HG02623 (cell line): ENCODE results near the gene MACROD2.

Experiments
- ATAC-seq: cut with Tn5 transposase; IDR thresholded peaks from one replicate; pipeline ENCODE4 v1.9.1; 2021; ENCODE audit warnings: moderate library complexity; ENCODE audit not compliant: unreplicated experiment

Gene MACROD2

GRCh38 chr20:15734052-15734451 is 1738.7 kb downstream of the MACROD2 start:
- no peak for ATAC-seq

GRCh38 chr20:15739035-15739434 is 1743.7 kb downstream of the MACROD2 start:
- ATAC-seq = no peak

- ATAC-seq = no peak
Measured at GRCh38 chr20:15740046-15740775, 1744.9 kb downstream of the MACROD2 start.

GRCh38 chr20:15742087-15742486 is 1746.8 kb downstream of the MACROD2 start:
- no peak for ATAC-seq

GRCh38 chr20:15742627-15743026 is 1747.3 kb downstream of the MACROD2 start:
- ATAC-seq = no peak

GRCh38 chr20:15756002-15756753 is 1760.9 kb downstream of the MACROD2 start:
- no peak for ATAC-seq

- ATAC-seq = no peak
Measured at GRCh38 chr20:15756754-15757115, 1761.4 kb downstream of the MACROD2 start.

GRCh38 chr20:15759594-15759993 is 1764.3 kb downstream of the MACROD2 start:
- no peak for ATAC-seq

GRCh38 chr20:15760001-15760621 is 1764.8 kb downstream of the MACROD2 start:
- ATAC-seq = no peak

- ATAC-seq = no peak
Measured at GRCh38 chr20:15763366-15763765, 1768.0 kb downstream of the MACROD2 start.

GRCh38 chr20:15767586-15767985 is 1772.3 kb downstream of the MACROD2 start:
- no peak for ATAC-seq

- no peak for ATAC-seq
Measured at GRCh38 chr20:15767999-15768741, 1772.9 kb downstream of the MACROD2 start.

GRCh38 chr20:15772826-15773225 is 1777.5 kb downstream of the MACROD2 start:
- ATAC-seq = no peak

- no peak for ATAC-seq
Measured at GRCh38 chr20:15774926-15775325, 1779.6 kb downstream of the MACROD2 start.

- ATAC-seq = no peak
Measured at GRCh38 chr20:15776770-15777466, 1781.6 kb downstream of the MACROD2 start.

GRCh38 chr20:15784020-15784419 is 1788.7 kb downstream of the MACROD2 start:
- ATAC-seq = no peak

- ATAC-seq = no peak
Measured at GRCh38 chr20:15789079-15789478, 1793.8 kb downstream of the MACROD2 start.

GRCh38 chr20:15792855-15793254 is 1797.5 kb downstream of the MACROD2 start:
- no peak for ATAC-seq

- ATAC-seq = no peak
Measured at GRCh38 chr20:15794409-15794808, 1799.1 kb downstream of the MACROD2 start.

GRCh38 chr20:15795305-15796019 is 1800.1 kb downstream of the MACROD2 start:
- no peak for ATAC-seq
